ENCODE data around the gene CLDN11. TPM values are rescaled to one million over a fixed set of nuclear protein-coding genes. Genes with fewer than 3 reads are reported as not detected.

The CLDN11 gene
- 1.7 TPM for polyA plus RNA-seq (ENCODE audit: insufficient read length)

DNA sequence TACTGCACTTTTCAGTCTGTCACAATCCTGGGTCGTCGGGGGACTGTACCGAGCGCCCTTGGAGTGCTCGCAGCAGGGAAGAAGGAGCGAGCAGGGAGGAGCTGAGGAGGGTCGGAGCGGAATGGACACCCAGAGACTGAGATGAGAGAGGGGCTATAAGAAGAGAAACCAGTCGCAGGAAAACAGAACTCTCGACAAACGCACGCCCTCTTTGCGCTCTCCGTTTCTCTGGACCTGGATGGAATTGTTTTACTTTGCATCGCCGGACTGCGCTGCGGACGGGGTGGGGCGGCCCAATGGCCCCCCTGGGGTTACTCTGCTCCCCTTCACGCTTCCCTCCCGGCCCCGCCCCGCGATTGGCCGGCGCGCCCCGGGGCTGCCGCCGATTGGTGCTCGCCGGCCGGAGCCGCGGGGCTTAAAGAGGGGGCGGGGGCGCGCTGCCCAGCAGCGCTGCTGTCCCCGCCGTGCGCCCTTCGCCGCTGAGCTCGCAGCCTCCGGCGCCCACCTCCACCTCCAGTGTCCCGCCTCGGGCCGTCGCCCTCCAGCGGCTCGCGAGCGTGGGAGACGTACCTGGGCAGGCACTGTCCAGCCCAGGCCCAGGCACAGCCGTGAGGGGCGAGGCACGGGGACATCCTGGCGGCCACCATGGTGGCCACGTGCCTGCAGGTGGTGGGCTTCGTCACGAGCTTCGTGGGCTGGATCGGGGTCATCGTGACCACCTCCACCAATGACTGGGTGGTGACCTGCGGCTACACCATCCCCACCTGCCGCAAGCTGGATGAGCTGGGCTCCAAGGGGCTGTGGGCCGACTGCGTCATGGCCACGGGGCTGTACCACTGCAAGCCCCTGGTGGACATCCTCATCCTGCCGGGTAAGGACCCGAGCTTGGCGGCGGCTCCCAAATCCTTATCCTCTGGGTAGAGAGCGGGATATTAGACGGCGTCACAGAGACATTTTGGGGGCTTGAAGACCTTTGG is at the start of gene CLDN11:
TSS of gene CLDN11 (plus strand) at position 447 of the 977 bp plus-strand sequence. CDS start at position 646, 199 bp downstream.
- DNase-seq: peak; percentile 32

DNA sequence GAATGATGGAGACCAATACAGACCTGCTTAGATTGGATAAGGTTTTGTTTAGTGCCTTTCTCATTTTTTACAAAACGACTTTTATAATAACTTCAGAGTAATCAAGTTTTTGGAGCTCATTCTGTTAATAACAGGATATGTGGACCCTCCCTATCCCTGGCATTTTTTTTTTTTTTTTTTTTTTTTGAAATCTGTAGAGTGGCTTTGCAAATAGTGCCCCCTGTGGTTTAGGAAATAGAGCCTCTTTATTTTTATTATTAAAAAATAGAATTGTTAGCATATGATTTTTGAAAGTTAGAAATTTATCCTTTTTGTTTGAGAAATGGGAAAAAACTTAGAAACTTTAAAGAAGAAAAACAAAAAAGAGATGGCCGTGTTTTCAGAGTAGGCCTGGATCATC is 49.7 kb upstream of the CLDN11 start:
- DNase-seq: no peak

DNA sequence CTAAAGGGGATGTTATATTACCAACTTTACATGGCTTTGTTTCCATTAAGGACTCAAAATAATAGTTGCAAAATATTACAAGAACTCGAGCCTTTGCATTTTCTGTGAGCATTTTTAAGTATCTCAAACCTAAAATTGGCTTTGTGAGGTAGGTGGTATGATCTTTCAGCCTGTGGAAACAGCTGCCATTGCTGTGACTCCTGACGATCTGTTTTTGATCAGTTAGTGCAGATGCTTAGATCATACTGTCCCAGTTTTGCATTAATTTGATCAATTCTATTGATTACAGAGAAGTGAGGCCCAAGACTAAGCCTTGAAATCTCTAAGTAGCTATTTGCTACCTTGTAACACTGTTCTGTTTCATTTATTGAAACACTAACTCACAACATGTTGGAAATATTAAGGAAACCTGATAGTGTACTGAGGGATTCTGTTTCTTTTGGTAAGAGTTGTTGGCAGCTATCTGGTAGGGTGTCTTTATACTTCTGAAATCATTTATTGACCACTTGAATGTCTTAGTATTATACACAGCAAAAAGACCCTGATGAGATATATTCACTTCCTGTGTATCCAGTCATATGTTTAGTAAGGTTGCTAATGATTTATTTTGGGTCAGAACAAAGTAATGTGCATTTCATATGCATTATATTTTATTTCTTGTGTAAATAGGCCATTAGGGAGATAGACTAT is 46.3 kb upstream of the CLDN11 start:
- no peak for DNase-seq

DNA sequence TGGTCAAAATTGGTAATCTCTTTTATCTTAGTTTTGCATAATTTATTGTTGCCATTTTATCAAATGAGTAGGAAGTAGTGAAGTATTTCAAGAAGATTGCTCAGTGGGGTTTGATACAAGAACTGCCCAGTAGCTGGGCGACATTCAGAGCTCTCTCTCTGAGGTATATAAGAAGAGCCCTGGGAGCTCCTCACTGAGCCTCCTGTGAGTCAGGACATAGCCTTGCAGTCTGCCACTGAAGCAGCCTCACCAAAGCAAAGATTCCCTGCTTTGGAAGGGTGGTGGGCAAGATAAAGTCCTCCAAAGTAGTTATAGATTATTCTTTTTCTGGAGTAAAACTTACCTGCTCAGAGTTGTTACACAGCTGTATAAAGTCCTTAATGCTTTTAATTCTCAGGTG is 35.1 kb upstream of the CLDN11 start:
- no peak for DNase-seq

DNA sequence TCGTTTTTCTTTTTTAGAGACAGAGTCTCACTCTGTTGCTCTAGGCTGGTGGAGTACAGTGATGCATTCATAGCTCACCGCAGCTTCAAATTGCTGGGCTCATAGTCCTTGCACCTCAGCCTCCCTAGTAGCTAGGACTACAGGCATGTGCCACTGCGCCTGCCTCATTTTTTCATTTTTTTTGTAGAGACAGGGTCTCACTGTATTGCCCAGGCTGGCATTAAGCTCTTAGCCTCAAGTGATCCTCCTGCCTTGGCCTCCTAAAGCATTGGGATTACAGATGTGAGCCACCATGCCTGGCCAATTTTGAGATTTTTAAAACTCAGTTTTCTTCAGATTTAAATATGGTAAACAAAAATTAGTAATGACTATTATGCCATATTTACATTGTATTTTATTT is 32.2 kb upstream of the CLDN11 start:
- no peak for DNase-seq

DNA sequence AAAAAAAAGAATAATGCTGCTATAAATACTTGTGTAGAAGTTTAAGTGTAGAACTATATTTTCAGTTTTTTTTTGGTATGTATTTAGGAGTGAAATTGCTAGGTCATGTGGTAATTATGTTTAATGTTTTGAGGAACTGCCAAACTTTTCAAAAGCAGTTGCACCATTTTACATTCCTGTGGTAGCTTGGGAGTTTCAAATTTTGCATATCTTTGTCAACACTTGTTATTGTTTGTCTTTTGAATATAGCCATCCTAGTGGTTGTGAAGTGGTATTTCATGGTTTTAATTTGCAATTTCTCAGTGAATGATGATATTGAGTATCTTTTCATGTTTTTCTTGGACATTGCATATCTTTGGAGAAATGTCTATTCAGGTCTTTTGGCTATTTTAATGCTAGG is 30.7 kb upstream of the CLDN11 start:
- DNase-seq: no peak

DNA sequence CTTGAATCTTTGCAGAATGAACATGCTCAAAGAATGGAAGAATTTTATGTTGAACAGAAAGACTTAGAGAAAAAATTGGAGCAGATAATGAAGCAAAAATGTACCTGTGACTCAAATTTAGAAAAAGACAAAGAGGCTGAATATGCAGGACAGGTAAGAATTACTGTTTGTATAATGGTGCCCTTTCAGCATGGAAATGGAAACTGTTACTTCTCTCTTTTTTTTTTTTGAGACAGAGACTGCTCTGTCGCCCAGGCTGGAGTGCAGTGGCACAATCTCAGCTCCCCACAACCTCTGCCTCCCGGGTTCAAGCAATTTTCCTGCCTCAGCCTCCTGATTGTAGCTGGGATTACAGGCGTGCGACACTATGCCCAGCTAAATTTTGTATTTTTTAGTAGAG is 27.6 kb upstream of the CLDN11 start:
- no peak for DNase-seq

DNA sequence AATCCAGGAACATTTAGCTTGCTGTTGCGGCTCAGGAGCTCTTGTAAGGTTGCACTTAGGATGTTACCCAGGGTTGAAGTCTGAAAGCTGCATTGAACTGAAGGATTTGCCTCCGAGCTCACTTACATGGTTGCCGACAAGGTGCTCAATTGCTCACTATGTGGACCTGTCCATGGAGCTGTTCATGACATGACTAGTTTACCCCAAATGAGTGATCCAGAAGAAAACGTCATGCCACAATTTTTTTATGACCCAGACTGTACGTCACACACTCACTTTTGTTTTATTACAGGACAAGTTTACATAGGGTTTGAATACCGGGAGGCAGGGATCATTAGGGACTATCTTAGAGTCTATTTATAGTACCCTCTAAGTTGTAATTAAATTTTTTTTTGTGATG is 21.0 kb upstream of the CLDN11 start:
- DNase-seq: no peak

DNA sequence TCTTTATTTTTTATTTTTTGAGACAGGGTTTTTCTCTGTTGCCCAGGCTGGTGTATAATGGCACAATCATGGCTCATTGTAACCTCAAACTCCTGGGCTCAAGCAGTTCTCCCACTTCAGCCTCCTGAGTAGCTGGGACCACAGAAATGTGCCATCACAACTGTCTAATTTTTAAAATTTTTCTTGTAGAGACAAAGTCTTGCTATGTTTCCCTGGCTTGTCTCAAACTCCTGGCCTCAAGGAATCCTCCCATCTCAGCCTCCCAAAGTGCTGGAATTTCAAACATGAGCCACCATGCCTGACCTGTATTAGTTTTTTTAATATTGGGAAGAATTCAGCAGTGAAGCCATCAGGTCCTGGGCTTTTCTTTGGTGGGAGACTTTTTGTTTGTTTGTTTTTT is 13.6 kb upstream of the CLDN11 start:
- DNase-seq: no peak

DNA sequence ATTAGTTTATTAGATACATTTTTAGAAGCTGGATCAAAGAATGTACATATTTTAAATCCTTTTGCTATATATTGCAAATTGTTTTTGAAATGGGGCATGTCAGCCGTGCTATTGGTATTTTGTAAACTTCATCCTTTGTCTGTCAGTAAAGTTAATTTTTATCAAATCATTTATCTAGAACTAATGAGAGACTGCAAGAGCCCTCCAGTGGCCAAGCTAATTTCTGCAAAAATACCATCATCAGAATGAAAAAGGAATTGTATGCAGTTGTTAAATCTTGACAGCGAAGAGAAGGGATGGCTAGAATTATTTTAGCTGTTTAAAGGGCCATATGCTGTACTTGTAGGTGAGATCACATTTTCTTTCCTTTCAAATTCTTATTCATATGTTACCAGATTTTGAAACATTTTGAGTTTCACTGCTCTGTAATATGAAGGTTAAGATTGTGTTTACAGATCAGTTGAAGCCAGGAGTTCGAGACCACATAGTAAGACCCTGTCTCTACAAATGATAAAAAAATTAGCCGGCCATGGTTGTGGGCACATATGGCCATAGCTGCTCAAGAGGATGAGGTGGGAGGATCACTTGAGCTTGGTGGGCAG is 8.1 kb upstream of the CLDN11 start:
- no peak for DNase-seq

DNA sequence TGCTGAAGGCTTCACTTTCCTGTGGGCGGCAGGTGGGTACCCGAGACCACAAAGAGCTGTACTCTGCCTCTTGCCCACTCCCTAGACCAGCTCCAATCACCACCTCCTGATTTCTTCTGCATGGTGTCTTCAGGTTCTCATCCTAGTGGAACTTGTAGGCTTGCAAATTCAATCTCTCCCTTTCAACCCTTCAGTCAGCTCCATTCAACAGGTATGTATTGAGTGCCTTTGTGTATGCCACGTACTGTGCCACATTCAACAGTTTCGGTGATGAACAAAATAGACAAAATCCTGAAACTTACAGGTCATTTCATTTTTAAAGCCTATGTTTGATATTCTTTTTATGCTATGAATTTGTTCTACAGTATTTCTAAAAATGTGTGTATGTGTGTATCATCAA is 5.4 kb upstream of the CLDN11 start:
- no peak for DNase-seq

DNA sequence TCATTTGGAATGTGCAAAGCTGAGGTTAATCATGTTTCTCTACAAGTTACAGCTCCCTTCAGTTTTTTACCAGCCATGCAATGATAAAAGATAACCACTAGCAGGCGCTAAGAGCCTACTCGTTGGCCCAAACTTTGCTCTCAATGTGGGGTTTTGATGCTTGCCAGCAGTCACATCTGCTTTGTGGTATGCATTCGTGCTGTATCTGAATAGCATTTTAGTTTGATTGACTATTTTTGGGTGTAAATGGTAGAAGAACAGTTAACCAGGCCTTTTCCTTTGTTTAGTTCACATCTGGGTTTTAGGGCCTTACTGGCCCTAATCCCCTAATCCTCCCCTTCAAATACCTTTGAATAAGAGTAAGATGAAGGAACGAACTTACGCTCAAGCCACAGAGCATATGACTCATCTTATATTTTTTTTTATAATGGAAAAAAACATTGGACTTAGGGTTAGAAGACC is 4.4 kb upstream of the CLDN11 start:
- DNase-seq: peak; percentile 64

DNA sequence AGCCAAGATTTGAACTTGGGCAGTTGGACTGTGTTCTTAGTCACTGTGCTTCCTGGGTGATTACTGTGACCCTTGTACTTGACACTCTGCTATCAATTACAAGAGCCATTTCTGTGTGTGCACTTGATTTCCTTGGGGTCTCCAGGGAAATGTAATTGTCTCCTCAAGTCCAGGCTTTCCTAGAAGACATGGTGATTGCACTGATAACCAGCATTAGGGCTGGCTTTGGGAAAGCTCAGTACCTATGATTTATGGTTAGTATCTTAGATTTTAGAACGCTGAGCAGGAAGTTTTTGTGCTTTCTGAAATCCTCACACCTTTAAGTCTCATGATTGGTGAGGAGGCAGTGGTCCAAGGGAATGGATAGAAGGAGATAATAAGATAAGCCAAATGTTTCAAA is 1.6 kb upstream of the CLDN11 start:
- DNase-seq: no peak

DNA sequence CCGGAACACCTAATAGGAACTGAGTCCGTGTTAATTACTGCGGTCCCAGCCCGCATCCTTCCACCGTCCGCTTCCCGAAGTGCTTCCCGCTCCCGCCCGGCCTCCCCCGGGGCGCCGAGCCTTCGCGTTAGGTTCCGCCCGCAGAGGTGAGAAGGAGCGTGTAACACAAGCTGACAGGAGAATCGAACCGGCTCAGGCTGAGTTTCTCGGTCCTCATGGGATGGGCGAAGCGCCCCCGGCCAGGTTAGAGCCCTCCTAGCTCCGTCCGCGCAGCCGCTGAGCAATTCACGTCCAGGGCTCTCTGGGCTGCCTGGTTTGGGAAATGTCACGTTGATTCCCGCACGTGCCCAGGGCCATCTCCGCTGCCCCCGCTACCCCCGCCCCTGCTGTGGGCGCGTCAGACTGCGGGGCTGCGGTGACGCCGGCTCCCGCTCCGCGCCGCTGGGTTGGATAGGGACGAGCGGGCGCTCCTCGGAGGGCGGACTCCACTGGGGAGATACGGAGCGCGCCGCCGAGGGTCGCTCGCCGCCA is 954 bp downstream of the CLDN11 start:
- DNase-seq: no peak

DNA sequence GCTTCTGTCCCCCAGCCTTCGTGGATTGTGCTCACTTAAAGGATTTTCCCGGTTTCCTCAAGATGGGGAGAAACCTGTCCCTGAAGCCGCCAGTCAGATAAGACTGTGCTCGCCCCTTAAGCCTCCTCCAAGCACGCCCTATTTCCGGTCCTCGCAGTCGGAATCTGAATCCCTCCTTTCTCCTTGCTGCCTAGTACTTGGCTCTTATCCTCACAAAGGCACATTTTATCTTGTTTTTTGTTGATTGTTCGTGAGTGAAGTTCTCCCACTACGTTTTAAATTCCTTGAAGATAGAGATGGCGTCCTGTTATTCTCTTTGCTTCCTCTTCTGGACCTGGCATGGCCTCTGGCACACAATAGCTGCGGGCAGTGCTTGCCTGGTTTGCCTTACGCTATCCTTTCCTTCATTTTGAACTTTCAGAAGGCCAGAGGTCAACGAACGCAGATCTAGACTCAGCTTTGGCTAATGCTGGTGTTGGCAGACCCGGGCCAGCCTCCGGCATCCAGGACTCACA is 1.7 kb downstream of the CLDN11 start:
- DNase-seq: no peak

DNA sequence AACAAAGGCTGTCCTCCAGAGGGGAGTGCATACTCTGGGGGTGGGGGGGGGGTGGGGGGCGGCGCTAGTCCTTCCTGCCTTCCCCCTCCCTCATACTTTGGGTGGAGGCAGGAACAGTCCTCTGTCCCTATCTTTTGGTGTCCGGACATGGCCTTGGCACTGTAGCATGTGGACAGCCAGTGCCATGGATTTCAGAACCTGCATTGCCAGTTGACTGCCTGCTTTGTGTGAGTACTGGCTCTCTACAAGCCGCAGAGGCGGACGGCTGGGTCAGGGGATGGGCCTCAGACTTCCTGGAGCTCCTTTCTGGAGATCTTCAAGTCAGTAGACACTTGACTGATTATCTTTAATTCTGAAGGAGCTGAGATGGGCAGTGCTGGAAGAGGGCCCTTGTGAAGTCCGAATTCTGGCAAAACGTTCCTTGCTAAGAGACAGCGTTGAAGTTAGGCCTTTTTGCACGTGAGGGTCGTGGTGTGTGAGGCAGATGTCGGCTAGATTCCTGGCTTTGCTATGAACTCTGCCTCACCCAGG is 2.5 kb downstream of the CLDN11 start:
- DNase-seq: no peak

DNA sequence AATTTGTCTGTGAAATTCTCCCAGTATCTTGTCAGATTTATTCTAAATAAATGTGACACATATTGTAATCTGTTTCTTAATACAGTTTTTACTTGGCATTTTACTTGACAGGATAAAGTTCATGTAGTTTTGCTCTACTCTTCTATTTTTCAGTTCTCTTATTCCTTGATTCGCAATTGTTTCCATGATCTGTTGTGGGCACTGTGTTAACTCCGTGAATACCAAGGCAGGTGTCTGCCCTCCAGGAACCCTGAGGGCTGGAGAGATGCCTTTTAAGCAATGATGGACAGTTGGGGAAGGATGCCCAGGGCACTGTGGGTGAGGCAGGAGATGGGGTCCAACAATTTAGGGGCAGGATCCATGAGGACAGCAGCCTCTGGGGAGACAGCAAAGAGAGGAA is 3.1 kb downstream of the CLDN11 start:
- no peak for DNase-seq

DNA sequence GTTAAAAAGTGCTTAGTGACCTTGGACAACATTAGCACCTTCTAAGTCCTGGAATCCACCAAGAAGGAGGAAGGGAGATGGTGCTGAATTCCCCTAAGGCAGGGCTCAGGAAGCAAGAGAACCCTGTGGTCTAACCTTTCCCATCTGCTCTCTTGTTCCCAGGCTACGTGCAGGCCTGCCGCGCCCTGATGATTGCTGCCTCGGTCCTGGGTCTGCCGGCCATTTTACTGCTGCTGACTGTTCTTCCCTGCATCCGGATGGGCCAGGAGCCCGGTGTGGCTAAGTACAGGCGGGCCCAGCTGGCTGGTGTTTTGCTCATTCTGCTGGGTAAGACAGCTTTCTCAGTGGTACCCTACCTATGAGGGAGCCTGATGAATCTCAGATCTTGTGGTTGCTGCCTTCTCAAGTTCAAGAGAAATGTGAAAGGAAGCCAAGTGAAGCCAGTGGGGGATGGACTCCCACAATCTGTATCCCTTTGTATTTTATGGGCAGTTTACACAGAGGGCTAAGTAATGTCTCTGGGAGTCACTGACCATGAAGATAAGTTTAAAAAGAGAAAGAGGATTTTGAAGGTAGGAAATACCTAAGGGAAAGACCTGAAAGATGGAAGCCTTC is 4.4 kb downstream of the CLDN11 start:
- no peak for DNase-seq

DNA sequence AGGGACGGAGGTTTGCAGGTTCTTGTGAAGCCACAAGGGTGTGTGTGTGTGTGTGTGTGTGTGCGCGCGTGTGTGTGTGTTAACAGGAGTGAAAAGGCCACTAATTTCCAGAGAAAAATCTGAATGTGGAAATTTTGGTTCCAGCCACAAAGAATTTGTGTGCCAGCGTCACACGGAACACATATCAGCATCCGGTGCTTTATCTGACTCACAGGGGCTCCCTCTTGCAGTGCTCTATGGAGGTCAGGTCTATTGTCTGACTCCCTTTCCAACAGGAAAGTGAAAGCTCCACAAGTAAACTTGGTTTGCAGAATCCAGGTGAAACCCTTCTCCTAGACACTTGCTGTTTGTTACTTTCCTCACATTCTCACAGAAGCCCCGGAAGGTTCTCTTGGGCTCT is 6.2 kb downstream of the CLDN11 start:
- DNase-seq: no peak

DNA sequence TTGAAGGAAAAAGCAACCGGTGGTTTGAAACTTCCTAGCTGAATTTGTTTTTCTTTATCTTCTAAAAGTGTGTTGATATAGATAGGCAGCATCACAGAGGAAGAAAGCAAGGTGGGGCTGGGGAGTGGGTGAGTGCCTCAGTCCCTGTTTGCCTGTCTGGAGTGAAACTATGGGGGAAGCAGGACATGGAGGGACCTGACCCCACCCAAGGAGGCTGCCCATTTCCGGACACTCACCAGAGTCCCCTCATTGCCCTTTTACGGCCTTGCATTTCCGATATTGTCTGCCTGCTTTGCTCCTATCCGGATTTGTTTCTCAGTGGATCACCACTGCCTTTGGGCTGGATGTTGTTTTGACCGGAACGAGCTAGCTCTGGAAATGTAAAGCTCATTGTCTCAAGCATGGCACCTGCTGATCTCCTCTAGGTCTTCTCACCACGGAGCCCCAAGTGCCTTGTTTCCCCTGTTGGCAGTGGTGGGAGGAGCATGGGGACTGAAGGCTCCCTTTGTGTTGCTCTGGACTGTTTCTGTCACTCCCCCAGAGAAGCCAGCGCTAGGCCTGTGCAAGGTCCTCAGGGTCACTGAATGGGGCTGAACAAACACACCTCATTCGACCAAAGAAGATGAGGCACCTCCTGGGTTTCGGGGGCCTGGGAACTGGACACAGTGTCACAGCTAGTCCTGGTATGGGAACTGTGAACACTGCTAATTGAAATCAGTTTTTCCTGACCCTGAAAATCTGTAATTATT is 7.0 kb downstream of the CLDN11 start:
- no peak for DNase-seq

DNA sequence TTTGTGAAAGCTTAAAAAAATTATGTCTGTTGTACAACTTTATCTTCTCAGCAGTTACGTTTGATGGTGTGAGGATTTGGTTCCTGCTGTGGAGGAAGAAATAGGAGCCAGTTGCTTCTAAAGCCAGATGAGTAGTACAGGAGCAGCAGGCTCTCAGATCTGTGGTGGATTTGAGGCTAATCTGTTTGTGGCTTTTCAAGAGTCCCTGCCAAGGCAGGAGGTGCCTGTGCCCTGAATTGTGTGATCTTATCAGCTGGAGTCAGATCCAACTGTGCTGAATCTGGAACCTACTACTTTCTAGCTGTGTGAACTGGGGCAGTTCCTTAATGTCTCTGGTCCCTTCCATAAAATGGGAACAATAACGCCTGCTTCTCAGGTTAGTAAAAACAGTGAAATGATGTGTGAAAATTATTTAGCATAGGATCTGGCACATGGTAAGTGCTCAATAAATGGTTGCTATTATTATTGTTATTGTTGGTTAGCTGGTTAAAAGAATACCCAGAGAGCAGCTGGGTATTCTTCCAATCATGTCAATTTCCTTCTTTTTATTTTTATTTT is 7.7 kb downstream of the CLDN11 start:
- DNase-seq: no peak
